ENCODE data around the gene FIBCD1. TPM values are rescaled to one million over a fixed set of nuclear protein-coding genes. Genes with fewer than 3 reads are reported as not detected.

Gene FIBCD1
- total RNA-seq, 1 experiment from 2014 or later: 0.26 TPM

DNA sequence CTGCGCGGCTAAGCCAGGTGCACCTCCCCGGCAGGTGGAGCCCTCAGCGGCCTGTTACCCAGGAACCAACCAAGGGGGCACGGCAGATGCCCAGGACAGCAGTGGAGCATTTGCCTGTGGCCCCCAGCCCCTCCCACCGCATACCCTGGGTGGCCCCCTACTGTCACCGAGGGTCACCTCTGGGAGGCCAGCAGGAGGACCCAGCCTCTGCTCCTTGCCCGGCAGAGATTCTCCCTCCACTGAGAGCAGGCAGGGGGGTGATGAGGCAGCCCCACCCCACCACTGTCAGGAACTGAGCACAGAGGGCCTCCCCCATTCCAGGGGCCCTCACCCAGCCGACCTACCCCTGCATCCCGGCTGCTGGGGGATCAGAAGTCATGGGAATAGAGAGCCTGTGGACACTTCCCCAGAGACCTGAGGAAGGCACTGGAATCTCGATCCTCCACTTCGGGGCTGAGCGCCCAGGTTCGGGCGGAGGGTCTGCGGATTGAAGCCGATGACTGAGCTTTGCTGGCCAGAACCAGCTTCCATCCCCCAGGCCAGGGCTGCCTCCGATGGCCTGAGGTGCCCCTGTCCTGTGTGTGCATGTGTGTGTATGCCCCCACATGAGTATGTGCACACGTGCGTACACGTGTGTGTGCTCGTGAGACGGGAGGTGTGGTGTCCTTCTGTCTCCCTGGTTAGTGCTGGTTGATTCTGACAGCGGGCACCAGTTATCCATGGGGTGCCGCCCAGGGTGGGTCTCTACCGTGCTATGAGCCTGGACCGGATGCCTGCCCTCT, 42.6 kb downstream of the FIBCD1 start, which contains the start of gene QRFP:
QRFP (minus strand) TSS at position 580 of the 782 bp plus-strand sequence. CDS start 2,974 bp downstream, outside the sequence.
- no peak for DNase-seq (ENCODE audit: low read depth, low spot score)
- in situ Hi-C loops (cut with HindIII; ENCODE audit: low pct_unique_long_range_greater_than_20kb, low sequenced_read_pairs): no loop called here

DNA sequence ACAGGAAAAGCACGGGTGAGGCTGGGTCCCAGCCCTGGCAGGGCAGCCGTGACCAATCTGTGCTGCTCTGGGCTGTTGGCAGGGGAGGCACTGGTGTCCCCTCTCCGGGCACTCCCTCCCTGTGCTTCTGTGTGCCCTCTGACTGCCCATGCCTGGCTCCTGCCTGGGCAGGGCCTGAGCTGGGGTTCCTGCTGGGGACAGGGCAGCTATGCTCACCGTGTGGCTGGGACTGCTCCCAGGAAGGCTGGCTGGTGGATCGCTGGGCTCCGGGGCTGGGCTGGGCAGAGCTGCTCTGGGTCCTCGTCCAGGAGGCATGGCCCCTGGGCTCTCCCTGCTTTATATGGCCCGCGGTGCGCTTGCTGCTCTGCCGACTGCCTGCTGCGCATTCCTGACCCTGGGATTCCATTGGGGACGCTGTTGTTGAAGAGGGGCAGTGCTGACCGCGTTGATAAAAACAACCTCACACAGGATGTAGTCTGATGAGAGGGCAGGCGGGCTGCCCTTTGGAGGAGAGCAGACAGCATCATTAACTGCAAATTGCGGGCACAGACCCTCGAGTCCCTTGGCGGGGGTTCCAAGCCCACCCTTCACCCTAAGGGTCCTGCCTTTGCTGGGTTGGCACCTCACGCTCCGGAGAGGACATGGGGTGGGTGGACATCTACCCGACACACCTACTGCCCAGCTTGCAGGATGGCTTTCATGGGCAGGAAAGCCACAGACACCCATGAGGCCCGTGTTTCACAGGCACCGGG, 43.4 kb downstream of the FIBCD1 start:
- DNase-seq (ENCODE audit: low read depth, low spot score): no peak
- in situ Hi-C loops (cut with HindIII; ENCODE audit: low pct_unique_long_range_greater_than_20kb, low sequenced_read_pairs): no loop called here

DNA sequence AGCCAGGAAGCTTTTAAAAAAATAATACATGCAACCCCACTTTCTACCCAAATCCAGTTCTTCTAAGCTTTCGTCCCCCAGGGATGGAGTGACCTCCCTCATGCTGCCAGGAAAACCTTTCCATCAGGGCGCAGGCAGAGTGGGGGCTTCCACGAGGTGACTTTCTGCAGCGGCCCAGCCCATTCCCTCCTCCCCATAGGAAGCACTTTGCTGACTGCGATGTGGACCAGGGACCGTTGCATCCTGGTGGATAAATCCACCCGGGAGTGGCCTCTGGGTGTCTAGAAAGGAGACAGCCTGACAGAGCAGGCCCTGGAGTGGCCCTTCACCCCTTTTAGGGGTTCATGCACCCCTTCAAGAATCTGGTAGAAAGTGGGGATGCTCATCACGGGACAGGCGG, 44.0 kb downstream of the FIBCD1 start:
- no peak for DNase-seq (ENCODE audit: low read depth, low spot score)
- in situ Hi-C loops (cut with HindIII; ENCODE audit: low pct_unique_long_range_greater_than_20kb, low sequenced_read_pairs): no loop called here

DNA sequence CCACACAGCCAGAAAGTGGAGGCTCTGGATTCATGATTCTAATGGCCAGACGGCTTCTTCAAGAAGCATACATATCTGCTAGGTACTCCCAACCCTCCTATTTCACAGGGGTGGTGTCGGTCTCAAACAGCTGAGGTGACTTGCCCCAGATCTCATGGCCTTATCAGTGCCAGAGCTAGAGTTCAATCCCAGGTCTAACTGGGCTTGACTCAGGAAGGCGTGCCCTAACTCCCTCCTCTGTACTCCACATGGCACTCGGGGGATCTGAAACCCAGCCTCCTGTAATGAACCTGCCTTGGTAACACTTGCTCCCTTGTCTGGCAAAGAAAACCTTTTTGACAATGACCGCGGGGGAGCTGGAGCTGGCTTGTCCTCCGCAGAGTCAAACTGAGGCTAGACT, 44.5 kb downstream of the FIBCD1 start:
- DNase-seq (ENCODE audit: low read depth, low spot score): no peak
- in situ Hi-C loops (cut with HindIII; ENCODE audit: low pct_unique_long_range_greater_than_20kb, low sequenced_read_pairs): no loop called here

DNA sequence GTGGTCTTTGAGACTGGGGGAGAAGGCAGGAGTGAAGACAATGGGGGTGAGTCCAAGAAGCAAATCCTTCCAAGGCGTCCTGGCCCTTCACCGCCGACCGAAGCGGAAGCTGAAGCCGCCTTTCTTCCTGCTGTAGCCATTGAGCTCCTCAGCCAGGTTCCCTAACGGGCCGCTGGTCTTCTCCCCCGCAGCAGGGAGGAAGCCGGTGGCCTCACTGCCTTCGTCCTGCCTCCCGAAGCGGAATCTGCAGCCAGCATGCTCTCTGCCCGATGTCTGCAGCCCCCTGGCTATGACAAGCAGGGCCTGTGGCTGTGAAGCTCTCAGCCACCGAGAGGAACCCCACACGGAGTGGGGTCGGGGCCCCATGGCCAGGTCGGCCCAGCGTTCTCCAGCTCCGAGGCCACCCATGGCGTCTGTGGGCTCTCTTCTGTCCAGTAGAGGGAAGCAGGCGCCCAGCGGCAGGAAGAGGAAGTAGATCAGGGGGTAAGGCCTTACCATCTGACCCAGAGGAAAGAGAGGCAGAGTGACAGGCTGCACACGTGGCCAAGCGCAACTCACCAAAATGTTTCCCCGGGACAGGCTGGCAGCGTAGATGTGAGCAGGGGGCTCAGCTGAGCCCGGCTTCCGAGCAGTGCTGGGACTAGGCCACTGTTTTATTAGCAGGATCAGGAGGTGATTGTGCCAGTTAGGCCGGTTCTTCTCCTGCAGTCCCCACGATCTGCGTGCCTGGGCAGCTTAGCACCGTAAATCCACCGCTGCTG, 45.5 kb downstream of the FIBCD1 start:
- in situ Hi-C loops (cut with HindIII; ENCODE audit: low pct_unique_long_range_greater_than_20kb, low sequenced_read_pairs): no loop called here
- no peak for DNase-seq (ENCODE audit: low read depth, low spot score)

DNA sequence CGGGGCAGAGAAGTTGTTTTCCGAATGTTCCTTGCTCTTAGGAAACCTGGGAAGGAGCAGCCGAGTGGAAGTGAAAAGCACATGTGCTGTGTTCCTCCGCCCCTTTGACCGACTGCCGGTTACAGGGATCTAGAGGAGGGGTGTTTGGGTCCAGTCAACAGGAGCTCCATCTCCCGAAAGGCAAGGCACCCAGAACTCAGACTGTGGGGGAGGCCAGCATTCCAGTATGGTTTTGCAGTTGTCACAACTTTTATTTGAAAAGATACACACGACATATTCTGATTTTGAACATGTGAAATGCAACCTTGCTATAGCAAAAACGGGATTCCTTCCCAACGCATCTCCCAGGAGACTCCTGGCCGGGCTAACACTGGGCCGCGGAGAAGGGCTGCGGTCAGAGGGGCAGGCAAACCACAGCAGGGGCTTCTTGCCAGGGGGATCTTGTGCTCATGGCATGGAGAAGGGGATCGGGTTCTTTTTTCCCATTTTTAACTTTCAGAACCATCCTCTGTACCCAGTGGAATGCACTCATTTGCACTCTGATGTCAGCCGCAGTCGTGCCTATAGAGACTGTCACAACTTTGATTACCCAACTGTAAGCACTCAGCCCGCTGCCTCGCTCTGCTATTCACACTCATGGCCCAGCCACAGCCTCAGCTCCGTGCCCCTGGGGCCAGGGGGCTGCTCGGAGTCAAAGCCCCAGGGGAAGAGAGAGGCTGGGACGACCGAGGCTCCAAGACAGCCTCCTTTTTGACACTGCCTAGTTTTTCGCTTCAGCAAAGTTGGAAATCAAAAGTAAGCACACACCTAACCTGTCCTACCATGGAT, 46.4 kb downstream of the FIBCD1 start:
- DNase-seq (ENCODE audit: low read depth, low spot score): no peak

DNA sequence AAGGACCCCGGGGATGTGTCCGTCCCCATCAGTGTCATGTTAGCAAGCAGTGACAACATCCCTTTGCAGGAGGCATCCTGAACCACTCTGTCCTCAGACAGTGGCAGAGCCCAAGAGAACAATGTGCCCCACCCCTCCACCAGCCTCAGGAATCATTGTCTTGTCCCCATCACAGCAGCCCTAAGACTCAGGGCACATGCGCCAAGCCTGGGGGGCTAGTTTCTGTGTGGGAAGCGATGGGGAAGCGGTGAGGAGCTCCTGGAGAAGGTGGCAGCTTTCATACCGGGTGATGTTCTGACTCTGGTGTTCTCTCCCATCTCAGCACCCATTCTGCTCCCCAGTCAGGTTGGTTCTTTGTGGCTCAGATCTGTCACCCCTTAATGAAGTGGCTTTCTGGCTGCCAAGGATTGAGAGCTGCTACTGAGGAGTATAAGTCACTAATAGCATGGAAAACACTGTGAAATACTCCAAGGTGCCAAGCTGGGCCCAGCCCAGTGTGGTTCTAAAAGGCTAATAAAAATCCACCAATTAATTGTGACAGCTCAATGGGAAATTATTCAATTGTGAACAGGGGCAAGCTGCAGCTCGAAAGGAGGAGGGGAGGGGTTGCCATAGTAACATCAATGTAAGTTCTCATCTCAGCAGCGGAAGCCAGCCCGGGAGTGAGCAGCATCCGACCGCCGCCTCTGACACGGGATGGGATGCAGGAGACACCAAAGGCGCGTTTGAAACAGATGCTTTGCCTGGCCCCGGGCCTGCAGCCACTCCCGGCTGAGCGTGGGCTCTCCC, 47.2 kb downstream of the FIBCD1 start:
- DNase-seq (ENCODE audit: low read depth, low spot score): no peak
- in situ Hi-C loops (cut with HindIII; ENCODE audit: low pct_unique_long_range_greater_than_20kb, low sequenced_read_pairs): no loop called here

More for the DNA sequence above, 46.4 kb downstream of the FIBCD1 start:
- in situ Hi-C loops (cut with HindIII; ENCODE audit: low pct_unique_long_range_greater_than_20kb, low sequenced_read_pairs): no loop called here

DNA sequence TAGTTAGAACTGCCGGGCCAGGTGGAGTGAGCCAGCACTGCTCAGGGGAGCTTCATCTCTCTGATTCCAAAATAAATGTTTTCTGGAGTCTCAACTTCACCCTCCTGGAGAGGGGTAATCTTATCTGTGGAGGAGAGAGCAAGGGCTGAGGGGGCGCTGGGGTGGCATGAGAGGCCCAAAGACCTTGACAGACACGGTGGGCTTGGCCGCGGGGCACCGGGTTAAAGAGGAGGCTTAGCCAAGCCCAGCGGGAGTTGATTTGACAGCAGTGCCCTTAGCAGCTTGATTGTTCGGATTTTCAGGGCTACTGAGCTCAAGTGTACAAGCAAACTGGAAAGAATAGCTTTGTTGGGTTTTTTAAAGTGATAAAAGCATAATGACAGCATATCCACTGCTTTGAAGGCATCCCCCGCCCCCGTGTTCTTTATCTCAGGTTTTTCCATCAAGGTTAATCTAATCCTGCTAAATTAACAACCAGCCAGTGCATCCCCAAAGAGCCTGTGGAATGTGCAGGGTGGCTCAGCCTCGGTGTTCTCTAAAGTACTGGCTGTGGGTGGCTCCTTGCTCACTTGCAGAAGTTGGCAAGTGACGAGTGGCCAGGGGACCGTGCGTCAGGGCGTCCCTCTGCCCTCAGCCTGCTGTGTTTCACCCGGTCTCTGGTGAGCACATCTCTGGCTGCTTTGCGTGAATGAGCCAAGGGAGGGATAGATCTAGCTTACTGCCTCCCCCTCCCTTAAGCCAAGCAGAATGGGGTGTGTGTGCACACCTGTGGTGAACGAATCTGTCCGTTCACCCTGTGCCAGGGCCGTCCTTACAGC, 48.0 kb downstream of the FIBCD1 start:
- DNase-seq (ENCODE audit: low read depth, low spot score): no peak
- in situ Hi-C loops (cut with HindIII; ENCODE audit: low pct_unique_long_range_greater_than_20kb, low sequenced_read_pairs): no loop called here

DNA sequence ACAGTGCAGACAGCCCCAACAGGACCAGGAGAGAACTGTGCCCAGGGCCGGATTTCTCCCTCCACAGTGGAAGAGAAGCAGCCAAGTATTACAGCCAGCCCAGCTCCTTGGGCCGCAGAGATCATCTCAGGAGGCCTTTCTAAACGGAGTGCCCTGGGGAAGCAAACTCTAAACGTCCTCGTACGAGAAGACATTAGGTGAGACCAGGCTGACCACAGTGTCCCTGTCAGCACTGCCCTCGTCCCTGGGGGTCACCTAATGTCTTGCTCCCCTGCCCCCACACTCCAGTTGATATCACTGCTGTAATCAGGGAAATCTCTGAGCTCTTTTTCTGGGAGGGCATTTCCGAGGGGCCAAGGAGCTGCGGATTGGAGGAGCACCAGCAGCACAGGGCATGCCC, 48.9 kb downstream of the FIBCD1 start:
- DNase-seq (ENCODE audit: low read depth, low spot score): no peak
- in situ Hi-C loops (cut with HindIII; ENCODE audit: low pct_unique_long_range_greater_than_20kb, low sequenced_read_pairs): no loop called here

DNA sequence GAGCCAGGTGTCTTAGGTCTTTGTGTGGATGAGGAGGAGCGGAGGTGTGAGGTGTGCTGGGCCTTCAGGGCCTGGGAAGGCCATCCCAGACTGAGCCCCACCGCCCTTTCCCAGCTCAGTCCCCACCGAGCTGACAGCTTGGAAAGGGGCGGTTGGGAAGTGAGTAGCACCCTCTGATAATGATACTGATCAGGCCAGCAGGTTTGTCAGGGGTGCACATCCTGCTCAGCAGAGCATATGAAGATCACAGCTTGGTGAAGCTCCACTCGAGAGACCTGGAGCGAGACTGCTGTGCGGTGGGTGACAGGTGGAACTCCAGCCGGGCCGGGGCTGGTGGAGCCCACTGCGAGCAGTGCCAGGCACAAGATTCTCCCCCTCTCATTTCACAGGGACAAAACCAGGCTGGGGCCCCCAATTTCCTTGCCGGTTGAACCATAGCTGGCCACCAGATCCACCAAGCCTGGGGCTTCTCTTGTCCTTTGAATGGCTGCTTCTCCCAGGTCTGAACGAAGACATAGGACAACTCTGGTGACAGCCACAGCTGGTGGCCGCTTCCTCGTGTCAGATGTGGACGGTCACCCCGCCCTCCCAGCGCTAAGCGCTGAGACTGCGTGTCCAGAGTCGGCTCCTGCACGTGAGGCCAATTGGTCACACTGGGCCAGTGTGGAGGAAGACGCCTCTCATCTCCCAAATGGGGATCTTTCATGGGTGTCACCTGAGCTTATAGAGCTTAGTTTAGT, 50.7 kb downstream of the FIBCD1 start:
- in situ Hi-C loops (cut with HindIII; ENCODE audit: low pct_unique_long_range_greater_than_20kb, low sequenced_read_pairs): no loop called here
- no peak for DNase-seq (ENCODE audit: low read depth, low spot score)

DNA sequence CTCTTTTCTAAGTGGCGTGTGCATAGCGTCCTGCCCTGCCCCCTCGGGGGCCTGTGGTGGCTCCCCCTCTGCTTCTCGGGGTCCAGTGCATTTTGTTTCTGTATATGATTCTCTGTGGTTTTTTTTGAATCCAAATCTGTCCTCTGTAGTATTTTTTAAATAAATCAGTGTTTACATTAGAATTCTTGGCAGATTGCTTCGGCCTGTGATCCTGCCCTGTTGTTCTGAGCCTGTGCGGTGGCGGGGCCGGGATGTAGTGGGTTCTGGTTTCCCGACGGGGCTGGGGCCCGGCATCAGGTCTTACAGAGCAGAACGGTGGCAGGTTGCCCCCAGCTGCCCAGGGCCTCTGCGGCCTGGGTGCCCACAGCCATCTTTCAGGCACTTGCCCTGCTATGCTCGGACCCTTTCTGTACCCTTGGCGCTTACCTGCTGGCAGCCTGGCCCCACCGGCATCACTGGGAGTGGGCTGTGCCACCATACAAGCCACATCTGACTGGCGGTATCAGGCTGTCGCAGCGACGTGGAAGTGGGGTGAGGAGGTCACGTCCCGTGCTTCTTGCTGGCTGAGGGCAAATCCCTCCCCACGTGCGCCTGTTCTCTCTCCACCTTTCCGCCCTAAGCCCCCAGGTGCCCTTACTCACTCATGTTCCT, 51.4 kb downstream of the FIBCD1 start:
- DNase-seq (ENCODE audit: low read depth, low spot score): no peak
- in situ Hi-C loops (cut with HindIII; ENCODE audit: low pct_unique_long_range_greater_than_20kb, low sequenced_read_pairs): no loop called here

DNA sequence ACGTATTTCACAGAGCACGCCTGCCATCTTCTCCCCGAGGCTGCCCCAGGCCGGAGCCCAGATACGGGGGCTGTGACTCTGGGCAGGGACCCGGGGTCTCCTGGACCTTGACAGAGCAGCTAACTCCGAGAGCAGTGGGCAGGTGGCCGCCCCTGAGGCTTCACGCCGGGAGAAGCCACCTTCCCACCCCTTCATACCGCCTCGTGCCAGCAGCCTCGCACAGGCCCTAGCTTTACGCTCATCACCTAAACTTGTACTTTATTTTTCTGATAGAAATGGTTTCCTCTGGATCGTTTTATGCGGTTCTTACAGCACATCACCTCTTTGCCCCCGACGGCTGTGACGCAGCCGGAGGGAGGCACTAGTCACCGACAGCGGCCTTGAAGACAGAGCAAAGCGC, 52.1 kb downstream of the FIBCD1 start:
- DNase-seq (ENCODE audit: low read depth, low spot score): no peak
- in situ Hi-C loops (cut with HindIII; ENCODE audit: low pct_unique_long_range_greater_than_20kb, low sequenced_read_pairs): no loop called here

DNA sequence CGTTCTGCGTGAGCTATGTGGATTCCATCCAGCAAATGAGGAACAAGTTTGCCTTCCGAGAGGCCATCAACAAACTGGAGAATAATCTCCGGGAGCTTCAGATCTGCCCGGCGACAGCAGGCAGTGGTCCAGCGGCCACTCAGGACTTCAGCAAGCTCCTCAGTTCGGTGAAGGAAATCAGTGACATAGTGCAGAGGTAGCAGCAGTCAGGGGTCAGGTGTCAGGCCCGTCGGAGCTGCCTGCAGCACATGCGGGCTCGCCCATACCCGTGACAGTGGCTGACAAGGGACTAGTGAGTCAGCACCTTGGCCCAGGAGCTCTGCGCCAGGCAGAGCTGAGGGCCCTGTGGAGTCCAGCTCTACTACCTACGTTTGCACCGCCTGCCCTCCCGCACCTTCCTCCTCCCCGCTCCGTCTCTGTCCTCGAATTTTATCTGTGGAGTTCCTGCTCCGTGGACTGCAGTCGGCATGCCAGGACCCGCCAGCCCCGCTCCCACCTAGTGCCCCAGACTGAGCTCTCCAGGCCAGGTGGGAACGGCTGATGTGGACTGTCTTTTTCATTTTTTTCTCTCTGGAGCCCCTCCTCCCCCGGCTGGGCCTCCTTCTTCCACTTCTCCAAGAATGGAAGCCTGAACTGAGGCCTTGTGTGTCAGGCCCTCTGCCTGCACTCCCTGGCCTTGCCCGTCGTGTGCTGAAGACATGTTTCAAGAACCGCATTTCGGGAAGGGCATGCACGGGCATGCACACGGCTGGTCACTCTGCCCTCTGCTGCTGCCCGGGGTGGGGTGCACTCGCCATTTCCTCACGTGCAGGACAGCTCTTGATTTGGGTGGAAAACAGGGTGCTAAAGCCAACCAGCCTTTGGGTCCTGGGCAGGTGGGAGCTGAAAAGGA, 53.3 kb downstream of the FIBCD1 start:
- in situ Hi-C loops (cut with HindIII; ENCODE audit: low pct_unique_long_range_greater_than_20kb, low sequenced_read_pairs): no loop called here
- no peak for DNase-seq (ENCODE audit: low read depth, low spot score)
